Neural cell (in vitro differentiated cells): ENCODE data around the gene SYT7.

Experiments
- POLR2AphosphoS5 ChIP-seq: IDR thresholded peaks from 2 replicates; pipeline ENCODE4 v1.6.1; 2012
- TAF1 ChIP-seq: IDR thresholded peaks from 2 replicates; pipeline ENCODE4 v1.6.1; 2012; ENCODE audit warnings: low read depth
- TF ChIP-seq, protein P1 (sequence below): fragments of 450-650 bp; IDR thresholded peaks from 2 replicates; pipeline ENCODE4 v1.5.1; 2014; ENCODE audit warnings: antibody characterized with exemption, mild to moderate bottlenecking, moderate library complexity; ENCODE audit not compliant: poor library complexity, severe bottlenecking

DNA sequence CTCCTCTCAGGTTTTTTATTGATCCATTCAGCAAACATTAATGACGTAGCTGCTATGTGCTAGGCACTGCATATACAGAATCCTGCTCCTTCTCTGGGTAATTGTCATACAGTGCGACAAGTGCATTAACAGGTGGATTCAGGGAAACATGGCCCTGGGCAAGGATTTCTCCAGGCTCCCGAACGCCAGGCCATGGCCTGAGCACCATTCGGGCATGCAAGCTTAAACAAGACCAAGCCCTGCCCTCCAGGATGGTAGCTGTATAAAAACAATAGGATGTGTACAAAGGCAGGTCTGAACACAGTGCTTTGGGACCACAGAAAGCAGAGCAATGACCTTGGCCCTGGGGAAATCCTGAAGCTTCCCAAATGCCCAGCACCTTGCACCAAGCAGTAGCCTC, 9.1 kb upstream of the SYT7 start:
- TF ChIP-seq, protein P1, sequence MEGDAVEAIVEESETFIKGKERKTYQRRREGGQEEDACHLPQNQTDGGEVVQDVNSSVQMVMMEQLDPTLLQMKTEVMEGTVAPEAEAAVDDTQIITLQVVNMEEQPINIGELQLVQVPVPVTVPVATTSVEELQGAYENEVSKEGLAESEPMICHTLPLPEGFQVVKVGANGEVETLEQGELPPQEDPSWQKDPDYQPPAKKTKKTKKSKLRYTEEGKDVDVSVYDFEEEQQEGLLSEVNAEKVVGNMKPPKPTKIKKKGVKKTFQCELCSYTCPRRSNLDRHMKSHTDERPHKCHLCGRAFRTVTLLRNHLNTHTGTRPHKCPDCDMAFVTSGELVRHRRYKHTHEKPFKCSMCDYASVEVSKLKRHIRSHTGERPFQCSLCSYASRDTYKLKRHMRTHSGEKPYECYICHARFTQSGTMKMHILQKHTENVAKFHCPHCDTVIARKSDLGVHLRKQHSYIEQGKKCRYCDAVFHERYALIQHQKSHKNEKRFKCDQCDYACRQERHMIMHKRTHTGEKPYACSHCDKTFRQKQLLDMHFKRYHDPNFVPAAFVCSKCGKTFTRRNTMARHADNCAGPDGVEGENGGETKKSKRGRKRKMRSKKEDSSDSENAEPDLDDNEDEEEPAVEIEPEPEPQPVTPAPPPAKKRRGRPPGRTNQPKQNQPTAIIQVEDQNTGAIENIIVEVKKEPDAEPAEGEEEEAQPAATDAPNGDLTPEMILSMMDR = no peak
- no peak for TF ChIP-seq TAF1
- TF ChIP-seq POLR2AphosphoS5 = no peak
